Gastroesophageal sphincter (tissue), 4 donors: ENCODE measurements around the gene UPK3BL2. TPM values are rescaled to one million over a fixed set of nuclear protein-coding genes. Genes with fewer than 3 reads are reported as not detected.
"Not testable (repeated sequence)": the region's sequence is repeated elsewhere in the genome, so short reads cannot be mapped to it uniquely, and the experiment has no call there.

Experiments
- ATAC-seq: fragments of 150-250 bp; one replicate; pipeline ENCODE4 v1.9.1; 2016; ENCODE audit warnings: mild to moderate bottlenecking, moderate library complexity
- H3K27ac ChIP-seq, 4 donors: fragments of 200-600 bp; sonication (generic) in 3 of 4; 1 replicate in 3 of 4; 2 replicates in 1 of 4; pipeline ENCODE4 v1.5.1; 2016 to 2019
- H3K27me3 ChIP-seq: fragments of 200-600 bp; sonication (generic); one replicate; pipeline ENCODE4 v1.5.1; 2019
- H3K36me3 ChIP-seq, 2 donors: fragments of 200-600 bp; sonication (generic); one replicate each; pipeline ENCODE4 v1.5.1; 2019; ENCODE audit warnings: control low read depth in 1 of 2
- H3K4me1 ChIP-seq, 3 donors: fragments of 200-600 bp; sonication (generic); 1 replicate in 2 of 3; 2 replicates in 1 of 3; pipeline ENCODE4 v1.5.1; 2016 to 2019; ENCODE audit warnings: control low read depth in 2 of 3
- H3K4me3 ChIP-seq, 2 donors: fragments of 200-600 bp; sonication (generic); one replicate each; pipeline ENCODE4 v1.5.1; 2019; ENCODE audit warnings: mild to moderate bottlenecking in 1 of 2, moderate library complexity in 1 of 2
- H3K9me3 ChIP-seq, 3 donors: fragments of 200-600 bp; sonication (generic); one replicate each; pipeline ENCODE4 v1.5.1; 2017 to 2019; ENCODE audit warnings: control low read depth in 2 of 3
- WGBS, 2 donors: methylation state at CpG; one replicate each; pipeline ENCODE4 v1.1.5; 2018; ENCODE audit warnings: low coverage in 1 of 2; 5-methylcytosine and 5-hydroxymethylcytosine counted together
- total RNA-seq, 4 donors: library from RNA; depleted of rRNA; stranded (reverse); fragments of >200 nt; gene quantifications; one replicate each; pipeline ENCODE4 v1.1.0, GENCODE V29; 2016

Gene UPK3BL2, protein sequence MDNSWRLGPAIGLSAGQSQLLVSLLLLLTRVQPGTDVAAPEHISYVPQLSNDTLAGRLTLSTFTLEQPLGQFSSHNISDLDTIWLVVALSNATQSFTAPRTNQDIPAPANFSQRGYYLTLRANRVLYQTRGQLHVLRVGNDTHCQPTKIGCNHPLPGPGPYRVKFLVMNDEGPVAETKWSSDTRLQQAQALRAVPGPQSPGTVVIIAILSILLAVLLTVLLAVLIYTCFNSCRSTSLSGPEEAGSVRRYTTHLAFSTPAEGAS
- total RNA-seq = 1 to 10 TPM; 3.0 to 6.1 (median 4.4) TPM

DNA sequence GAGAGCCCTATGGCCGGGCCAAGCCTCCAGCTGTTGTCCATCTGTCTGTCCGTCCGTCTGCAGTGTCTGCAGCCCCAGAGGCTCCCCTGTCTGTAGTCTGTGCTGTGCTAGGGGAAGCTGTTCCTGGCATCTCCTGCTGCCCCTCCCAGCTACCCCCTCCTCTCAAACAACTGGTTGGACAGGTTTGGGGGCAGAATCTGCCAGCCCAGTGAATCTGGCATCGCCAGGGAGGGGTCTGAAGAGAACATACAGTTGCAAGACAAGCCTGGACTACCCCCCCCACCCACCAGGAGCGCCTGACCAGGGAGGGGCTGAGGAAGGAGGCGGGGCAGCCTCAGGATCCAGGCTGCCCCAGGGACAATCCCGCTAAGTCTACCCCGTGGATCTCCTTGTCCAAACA, at the start of gene UPK3BL2:
TSS of gene UPK3BL2 (minus strand) at position 101 of the 400 bp plus-strand sequence. CDS start at position 41, 60 bp downstream.
- not testable (repeated sequence) for H3K27me3 ChIP-seq, H3K36me3 ChIP-seq, H3K4me1 ChIP-seq, H3K4me3 ChIP-seq, H3K27ac ChIP-seq, H3K9me3 ChIP-seq, ATAC-seq
- WGBS, 2 donors = no CpG with 5 or more reads among the region's 8 CpGs

DNA sequence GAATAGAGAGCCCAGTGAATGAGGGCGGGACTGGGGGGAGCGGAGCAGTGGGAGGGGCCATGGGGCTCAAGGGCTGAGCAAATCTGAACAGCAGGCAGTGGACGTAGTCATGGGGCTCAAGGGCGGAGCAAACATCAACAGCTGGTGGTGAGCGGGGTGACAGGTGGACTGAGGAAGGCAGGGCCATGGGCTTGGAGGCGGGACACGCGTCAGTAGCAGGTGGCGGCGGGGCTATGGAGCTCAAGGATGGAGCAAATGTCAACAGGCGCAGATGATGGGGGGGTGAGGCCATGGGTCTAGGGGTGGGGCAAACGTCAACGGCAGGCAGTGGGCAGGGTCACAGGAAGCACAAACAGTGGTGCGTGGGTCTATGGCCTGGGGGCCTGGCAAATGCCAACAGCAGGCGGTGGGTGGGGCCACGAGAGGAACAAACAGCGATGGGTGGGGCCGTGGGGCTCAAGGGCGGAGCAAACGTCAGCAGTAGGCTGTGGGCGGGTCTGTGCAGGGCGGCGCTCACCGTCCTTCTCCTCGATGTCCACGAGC, 49.1 kb upstream of the UPK3BL2 start:
- no CpG with 5 or more reads among the region's 26 CpGs for WGBS, 2 donors
- peak; percentile 89 for ATAC-seq

DNA sequence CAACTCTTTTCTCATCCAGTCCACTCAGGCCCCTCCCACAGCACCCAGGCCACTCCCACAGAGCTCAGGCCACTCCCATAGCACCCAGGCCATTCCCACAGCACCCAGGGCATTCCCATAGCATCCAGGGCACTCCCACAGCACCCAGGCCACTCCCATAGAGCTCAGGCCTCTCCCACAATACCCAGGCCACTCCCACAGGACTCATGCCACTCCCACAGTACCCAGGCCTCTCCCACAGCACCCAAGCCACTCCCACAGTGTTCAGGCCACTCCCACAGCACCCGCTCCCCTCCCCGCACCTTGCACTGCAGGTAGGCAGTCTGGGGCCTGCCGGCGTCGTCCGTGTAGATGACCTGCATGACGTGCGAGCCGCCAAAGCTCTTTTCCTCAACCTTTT, 46.4 kb upstream of the UPK3BL2 start:
- not testable (repeated sequence) for H3K36me3 ChIP-seq, H3K9me3 ChIP-seq, H3K4me3 ChIP-seq, H3K4me1 ChIP-seq, H3K27ac ChIP-seq, H3K27me3 ChIP-seq
- ATAC-seq = peak; percentile 33
- WGBS, 2 donors = no CpG with 5 or more reads among the region's 9 CpGs

More for the DNA sequence above, 49.1 kb upstream of the UPK3BL2 start:
- not testable (repeated sequence) for H3K4me1 ChIP-seq, H3K27ac ChIP-seq, H3K27me3 ChIP-seq, H3K9me3 ChIP-seq, H3K36me3 ChIP-seq
- H3K4me3 ChIP-seq = peak overlapping the region in 1 of 2 donors; percentile 14

DNA sequence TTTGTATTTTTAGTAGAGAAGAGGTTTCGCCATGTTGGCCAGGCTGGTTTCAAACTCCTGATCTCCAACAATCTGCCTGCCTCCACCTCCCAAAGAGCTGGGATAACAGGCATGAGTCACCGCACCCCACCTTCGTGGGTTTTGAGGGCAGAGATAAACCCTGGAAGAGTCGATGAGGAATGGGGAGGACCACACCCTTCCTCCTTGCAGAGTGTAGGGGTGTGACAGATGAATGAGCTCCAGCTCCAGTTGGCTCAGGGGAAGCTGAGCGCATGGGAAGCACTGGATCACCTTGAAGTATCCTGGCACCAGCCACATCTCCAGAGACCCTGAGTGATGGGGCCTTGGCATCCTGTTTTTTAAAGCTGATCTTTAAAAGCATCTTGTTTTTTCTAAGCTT, 40.0 kb upstream of the UPK3BL2 start:
- H3K4me3 ChIP-seq, H3K4me1 ChIP-seq, H3K9me3 ChIP-seq, H3K27ac ChIP-seq, ATAC-seq, H3K27me3 ChIP-seq, H3K36me3 ChIP-seq: not testable (repeated sequence)
- no CpG with 5 or more reads among the region's 5 CpGs for WGBS, 2 donors

DNA sequence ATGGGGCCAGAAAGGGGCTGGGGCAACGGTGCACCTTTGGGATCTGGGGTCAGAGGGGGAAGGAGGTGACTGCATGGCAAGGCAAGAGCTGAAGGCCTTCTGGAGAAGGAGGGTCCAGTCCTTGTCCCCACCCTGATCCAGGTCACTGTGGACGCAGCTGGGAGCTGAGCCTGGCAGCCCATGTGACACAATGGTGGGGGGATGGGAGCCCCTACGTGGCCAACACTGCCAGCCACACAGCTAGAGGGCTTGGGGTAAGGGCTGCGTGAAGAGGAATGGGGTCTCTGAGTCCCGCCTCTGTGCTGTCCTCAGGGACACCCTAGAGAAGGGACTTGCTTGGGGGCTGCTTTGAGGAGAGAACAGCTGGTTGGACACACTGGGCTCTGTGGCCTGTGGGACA, 38.2 kb upstream of the UPK3BL2 start:
- H3K4me3 ChIP-seq, H3K9me3 ChIP-seq, H3K27ac ChIP-seq, H3K36me3 ChIP-seq, H3K27me3 ChIP-seq, ATAC-seq, H3K4me1 ChIP-seq: not testable (repeated sequence)
- WGBS, 2 donors = no CpG with 5 or more reads among the region's 5 CpGs

DNA sequence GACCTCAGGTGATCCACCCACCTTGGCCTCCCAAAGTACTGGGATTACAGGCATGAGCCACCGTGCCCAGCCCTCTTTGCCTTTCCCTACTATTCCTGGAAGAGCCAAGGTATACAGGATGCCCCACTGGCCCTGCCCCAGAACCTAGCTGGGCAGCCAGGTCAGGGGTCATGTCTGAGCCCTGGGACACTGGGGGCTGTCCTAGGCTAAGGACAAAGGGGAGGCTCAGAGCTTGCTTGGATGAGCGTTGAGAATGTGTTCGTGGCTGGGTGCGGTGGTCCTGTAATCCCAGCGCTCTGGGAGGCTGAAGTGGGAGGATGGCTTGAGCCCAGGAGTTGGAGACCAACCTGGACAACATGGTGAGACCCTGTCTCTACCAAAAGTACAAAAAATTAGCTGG, 35.0 kb upstream of the UPK3BL2 start:
- no CpG with 5 or more reads among the region's 5 CpGs for WGBS, 2 donors
- H3K4me3 ChIP-seq, ATAC-seq, H3K27ac ChIP-seq, H3K4me1 ChIP-seq, H3K36me3 ChIP-seq, H3K27me3 ChIP-seq, H3K9me3 ChIP-seq: not testable (repeated sequence)

DNA sequence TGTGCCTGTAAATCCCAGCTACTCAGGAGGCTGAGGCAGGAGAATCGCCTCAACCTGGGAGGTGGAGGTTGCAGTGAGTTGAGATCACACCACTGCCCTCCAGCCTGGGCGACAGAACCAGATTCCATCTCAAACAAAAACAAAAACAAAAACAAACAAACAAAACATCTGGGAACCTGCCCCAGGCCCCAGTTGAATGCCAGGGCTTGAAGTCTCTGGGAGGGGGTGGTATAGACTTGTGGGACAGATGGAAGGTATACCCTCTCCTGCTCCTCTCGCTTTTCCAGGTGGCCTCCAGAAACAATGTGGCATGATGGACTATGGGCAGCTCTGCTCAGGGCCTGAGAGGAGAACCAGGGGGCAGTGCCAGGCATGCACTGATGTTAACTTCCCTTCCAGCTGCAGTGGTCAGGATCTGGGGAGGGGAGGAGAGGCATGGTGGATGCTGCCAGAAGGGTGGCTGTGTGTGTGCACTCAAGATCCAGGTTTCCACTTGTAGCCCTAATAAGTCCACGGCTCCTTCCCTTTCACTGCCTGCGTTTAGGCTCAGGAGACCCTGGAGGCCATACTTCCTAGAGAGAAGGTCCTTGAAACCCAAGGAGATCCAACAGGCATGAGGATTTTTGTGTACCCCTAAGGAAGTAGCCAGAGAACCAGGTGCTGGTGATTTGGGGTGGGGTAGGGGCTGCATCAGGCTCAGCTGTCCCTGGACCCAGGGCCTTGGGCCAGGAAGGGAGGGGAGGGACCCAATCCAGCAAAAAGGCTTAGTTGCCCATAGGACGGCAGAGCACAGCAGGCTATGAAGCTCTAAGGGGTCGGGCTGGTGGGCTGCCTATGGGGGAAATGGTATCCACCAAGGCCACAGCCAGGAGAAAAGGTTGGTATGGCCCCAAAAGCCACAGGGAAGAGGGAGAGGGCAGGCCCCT, 34.1 kb upstream of the UPK3BL2 start:
- WGBS, 2 donors = 69 to 90% methylated on average over 2 to 3 of the region's 7 CpGs
- H3K27ac ChIP-seq, H3K27me3 ChIP-seq, H3K9me3 ChIP-seq, ATAC-seq, H3K4me3 ChIP-seq, H3K36me3 ChIP-seq, H3K4me1 ChIP-seq: not testable (repeated sequence)

DNA sequence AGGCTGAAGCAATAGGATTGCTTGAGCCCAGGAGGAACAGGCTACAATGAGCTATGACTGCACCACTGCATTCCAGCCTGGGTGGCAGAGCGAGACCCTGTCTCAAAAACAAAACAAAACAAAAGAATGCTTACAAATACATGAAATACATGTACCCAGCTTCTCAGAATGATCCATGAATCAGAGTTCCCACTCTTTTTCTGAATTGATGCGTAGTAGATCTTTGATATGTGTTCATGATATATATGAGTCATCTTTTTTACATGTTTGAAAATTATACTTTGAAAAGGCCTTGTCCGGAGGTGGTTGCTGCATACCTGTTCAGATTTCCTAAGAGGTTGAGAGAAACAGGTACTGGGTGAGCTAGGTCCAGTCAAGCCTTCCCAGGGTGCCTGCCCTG, 32.9 kb upstream of the UPK3BL2 start:
- H3K4me3 ChIP-seq, H3K9me3 ChIP-seq, H3K27me3 ChIP-seq, H3K4me1 ChIP-seq, H3K36me3 ChIP-seq, H3K27ac ChIP-seq, ATAC-seq: not testable (repeated sequence)
- WGBS, 2 donors = no CpG with 5 or more reads among the region's 3 CpGs

DNA sequence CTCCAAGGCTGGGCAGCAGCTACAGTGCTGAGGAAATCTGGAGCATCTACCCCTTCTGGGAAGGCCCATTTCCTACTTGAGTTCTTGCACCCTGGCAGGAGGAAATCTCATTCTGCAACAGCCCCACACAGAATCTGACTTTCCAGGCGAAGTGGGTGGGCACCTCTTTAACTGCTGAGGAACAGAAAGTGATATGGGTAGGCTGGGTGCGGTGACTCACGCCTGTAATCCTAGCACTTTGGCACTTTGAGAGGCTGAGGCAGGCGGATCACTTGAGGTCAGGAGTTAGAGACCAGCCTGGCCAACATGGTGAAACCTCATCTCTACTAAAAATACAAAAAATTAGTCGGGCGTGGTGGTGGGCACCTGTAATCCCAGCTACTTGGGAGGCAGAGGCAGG, 31.1 kb upstream of the UPK3BL2 start:
- H3K27ac ChIP-seq, ATAC-seq, H3K4me3 ChIP-seq, H3K27me3 ChIP-seq, H3K9me3 ChIP-seq, H3K4me1 ChIP-seq, H3K36me3 ChIP-seq: not testable (repeated sequence)
- WGBS, 2 donors = no CpG with 5 or more reads among the region's 6 CpGs
